Loucy (cell line): ENCODE data around the gene ZNF747.

Experiments
- H2AFZ ChIP-seq: fragments of 200-600 bp; sonication (generic); 2 replicates; pipeline ENCODE4 v1.6.0; 2016; ENCODE audit warnings: antibody characterized with exemption, mild to moderate bottlenecking, low read length, moderate library complexity
- H3F3A ChIP-seq: fragments of 200-600 bp; 2 replicates; pipeline ENCODE4 v1.6.0; 2016; ENCODE audit warnings: antibody characterized with exemption, low read depth, mild to moderate bottlenecking
- H3K27me3 ChIP-seq: fragments of 200-600 bp; sonication (generic); 2 replicates; pipeline ENCODE4 v1.6.1; 2014; ENCODE audit warnings: low read length, mild to moderate bottlenecking; ENCODE audit not compliant: insufficient read depth, poor library complexity, severe bottlenecking
- H3K36me3 ChIP-seq: fragments of 200-600 bp; sonication (generic); 2 replicates; pipeline ENCODE4 v1.6.1; 2016; ENCODE audit warnings: low read length; ENCODE audit not compliant: insufficient read depth
- H3K4me1 ChIP-seq: fragments of 200-600 bp; sonication (generic); 2 replicates; pipeline ENCODE4 v1.5.1; 2014; ENCODE audit warnings: low read length, mild to moderate bottlenecking; ENCODE audit not compliant: insufficient read depth, poor library complexity, severe bottlenecking
- H3K4me2 ChIP-seq: fragments of 200-600 bp; sonication (generic); 2 replicates; pipeline ENCODE4 v1.6.0; 2014; ENCODE audit warnings: antibody characterized with exemption, low read length, low read depth, mild to moderate bottlenecking; ENCODE audit not compliant: poor library complexity, severe bottlenecking
- H3K4me3 ChIP-seq: fragments of 200-600 bp; sonication (generic); 2 replicates; pipeline ENCODE4 v1.5.1; 2014; ENCODE audit warnings: low read length, mild to moderate bottlenecking, mixed read lengths; ENCODE audit not compliant: poor library complexity, severe bottlenecking
- H3K79me2 ChIP-seq: fragments of 200-600 bp; sonication (generic); 2 replicates; pipeline ENCODE4 v1.6.1; 2014; ENCODE audit warnings: low read length; ENCODE audit not compliant: insufficient read depth
- H3K9ac ChIP-seq: fragments of 200-600 bp; sonication (generic); 2 replicates; pipeline ENCODE4 v1.6.0; 2014; ENCODE audit warnings: mild to moderate bottlenecking, low read depth, low read length, moderate library complexity; ENCODE audit not compliant: poor library complexity, severe bottlenecking
- H3K9me2 ChIP-seq: fragments of 200-600 bp; sonication (generic); replicated peaks from 2 replicates; pipeline ENCODE4 v1.6.1; 2016; ENCODE audit warnings: low read depth, low read length, mixed read lengths
- H3K9me3 ChIP-seq: fragments of 200-600 bp; sonication (generic); 2 replicates; pipeline ENCODE4 v1.6.1; 2014; ENCODE audit warnings: mild to moderate bottlenecking, antibody characterized with exemption, low read length, low read depth; ENCODE audit not compliant: insufficient read depth
- H4K20me1 ChIP-seq: fragments of 200-600 bp; sonication (generic); 2 replicates; pipeline ENCODE4 v1.6.0; 2014; ENCODE audit warnings: antibody characterized with exemption, low read length, mild to moderate bottlenecking; ENCODE audit not compliant: insufficient read depth, poor library complexity, severe bottlenecking
- EZH2phosphoT487 ChIP-seq: fragments of 200-600 bp; IDR thresholded peaks from 2 replicates; pipeline ENCODE4 v1.6.1; 2018; ENCODE audit warnings: antibody characterized with exemption, mild to moderate bottlenecking, moderate library complexity, borderline replicate concordance
- TF ChIP-seq, protein P1 (sequence below): fragments of 200-600 bp; sonication (generic); conservative IDR thresholded peaks from 2 replicates; pipeline ENCODE4 v1.5.1; 2014; ENCODE audit warnings: mild to moderate bottlenecking, antibody characterized with exemption, low read length

The ZNF747 gene

DNA sequence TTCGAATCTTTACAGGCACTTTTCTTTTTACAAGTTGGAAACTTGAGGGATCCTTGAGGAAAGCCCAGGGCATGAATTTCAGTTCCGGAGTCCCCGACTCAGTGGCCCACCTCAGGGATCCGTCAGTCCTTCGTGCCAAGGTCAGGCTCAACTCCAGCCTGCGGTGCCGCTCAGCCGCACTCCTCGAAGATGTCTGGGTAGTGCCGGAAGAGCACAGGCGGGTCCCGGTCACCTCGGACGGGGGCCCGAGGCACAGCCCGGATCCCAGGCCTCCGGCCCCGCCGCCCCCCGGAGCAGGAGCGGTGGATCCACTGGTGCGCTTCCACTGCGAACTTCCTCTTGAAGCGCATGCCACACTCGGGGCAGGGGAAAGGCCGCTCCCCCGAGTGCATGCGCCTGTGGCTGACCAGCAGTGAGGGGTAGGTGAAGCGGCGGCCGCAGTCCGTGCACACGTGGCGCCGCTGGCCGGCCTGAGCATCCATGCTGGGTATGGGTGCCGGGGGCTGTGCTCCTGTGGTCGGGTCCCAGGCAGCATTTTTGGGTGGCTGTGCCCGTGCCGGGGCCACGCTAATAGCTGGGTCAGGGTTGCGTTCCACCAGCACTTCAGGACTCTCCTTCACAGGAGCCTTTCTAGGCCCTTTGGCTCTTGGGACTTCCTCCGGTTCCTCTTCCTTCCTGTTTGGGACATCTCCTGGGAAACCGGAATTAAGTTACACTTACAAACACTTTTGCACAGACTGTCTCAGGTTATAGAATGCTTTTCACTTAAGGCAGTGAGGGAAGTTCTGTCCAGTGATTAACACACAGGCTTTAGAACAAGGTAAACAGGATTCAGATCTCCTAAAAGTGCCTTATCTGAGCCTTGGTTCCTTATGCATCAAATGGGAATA lies 35.3 kb upstream of the ZNF747 start:
- no peak for TF ChIP-seq EZH2phosphoT487
- TF ChIP-seq, protein P1, sequence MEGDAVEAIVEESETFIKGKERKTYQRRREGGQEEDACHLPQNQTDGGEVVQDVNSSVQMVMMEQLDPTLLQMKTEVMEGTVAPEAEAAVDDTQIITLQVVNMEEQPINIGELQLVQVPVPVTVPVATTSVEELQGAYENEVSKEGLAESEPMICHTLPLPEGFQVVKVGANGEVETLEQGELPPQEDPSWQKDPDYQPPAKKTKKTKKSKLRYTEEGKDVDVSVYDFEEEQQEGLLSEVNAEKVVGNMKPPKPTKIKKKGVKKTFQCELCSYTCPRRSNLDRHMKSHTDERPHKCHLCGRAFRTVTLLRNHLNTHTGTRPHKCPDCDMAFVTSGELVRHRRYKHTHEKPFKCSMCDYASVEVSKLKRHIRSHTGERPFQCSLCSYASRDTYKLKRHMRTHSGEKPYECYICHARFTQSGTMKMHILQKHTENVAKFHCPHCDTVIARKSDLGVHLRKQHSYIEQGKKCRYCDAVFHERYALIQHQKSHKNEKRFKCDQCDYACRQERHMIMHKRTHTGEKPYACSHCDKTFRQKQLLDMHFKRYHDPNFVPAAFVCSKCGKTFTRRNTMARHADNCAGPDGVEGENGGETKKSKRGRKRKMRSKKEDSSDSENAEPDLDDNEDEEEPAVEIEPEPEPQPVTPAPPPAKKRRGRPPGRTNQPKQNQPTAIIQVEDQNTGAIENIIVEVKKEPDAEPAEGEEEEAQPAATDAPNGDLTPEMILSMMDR: no peak
- H3K9me3 ChIP-seq: no peaks in the 10 kb centered on the region
- no peaks in the 10 kb centered on the region for H3K27me3 ChIP-seq
- H2AFZ ChIP-seq: no peak overlapping the region
- H3F3A ChIP-seq: no peaks in the 10 kb centered on the region
- H3K79me2 ChIP-seq: peaks cover 22% of the 10 kb centered on the region
- peak overlapping the region; percentile 96 for H3K4me3 ChIP-seq
- no peaks in the 10 kb centered on the region for H4K20me1 ChIP-seq
- peaks cover 29% of the 10 kb centered on the region for H3K4me1 ChIP-seq
- H3K36me3 ChIP-seq: no peaks in the 10 kb centered on the region
- peak overlapping the region; percentile 93 for H3K9ac ChIP-seq
- no peaks in the 10 kb centered on the region for H3K9me2 ChIP-seq
- H3K4me2 ChIP-seq: peak overlapping the region; percentile 91

DNA sequence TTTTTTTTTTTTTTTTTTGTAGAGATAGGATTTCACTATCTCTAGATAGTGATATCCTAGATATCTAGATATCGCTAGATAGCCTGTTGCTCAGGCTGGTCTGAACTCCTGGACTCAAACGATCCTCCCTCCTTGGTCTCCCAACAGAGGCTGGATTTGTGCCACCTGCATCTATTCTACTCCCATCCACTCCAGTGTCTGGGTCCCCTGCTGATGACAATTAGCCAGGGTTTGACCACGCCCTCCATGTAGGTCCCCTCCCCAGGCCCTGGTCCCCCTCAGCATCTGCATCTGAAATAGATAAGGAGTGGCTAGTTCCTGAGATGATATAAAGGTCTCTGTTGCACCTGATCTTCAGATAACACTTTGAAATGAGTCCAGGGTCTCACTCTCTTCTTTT lies 34.6 kb upstream of the ZNF747 start:
- H3K27me3 ChIP-seq: no peaks in the 10 kb centered on the region
- no peaks in the 10 kb centered on the region for H3K9me3 ChIP-seq
- no peaks in the 10 kb centered on the region for H3K36me3 ChIP-seq
- TF ChIP-seq, protein P1: no peak
- TF ChIP-seq EZH2phosphoT487: no peak
- no peak overlapping the region for H3K9ac ChIP-seq
- no peak overlapping the region for H3K4me3 ChIP-seq
- H3K4me2 ChIP-seq: no peak overlapping the region
- H3K79me2 ChIP-seq: peaks cover 22% of the 10 kb centered on the region
- no peaks in the 10 kb centered on the region for H3F3A ChIP-seq
- H2AFZ ChIP-seq: no peak overlapping the region
- H3K4me1 ChIP-seq: peaks cover 29% of the 10 kb centered on the region
- no peaks in the 10 kb centered on the region for H4K20me1 ChIP-seq
- no peaks in the 10 kb centered on the region for H3K9me2 ChIP-seq

DNA sequence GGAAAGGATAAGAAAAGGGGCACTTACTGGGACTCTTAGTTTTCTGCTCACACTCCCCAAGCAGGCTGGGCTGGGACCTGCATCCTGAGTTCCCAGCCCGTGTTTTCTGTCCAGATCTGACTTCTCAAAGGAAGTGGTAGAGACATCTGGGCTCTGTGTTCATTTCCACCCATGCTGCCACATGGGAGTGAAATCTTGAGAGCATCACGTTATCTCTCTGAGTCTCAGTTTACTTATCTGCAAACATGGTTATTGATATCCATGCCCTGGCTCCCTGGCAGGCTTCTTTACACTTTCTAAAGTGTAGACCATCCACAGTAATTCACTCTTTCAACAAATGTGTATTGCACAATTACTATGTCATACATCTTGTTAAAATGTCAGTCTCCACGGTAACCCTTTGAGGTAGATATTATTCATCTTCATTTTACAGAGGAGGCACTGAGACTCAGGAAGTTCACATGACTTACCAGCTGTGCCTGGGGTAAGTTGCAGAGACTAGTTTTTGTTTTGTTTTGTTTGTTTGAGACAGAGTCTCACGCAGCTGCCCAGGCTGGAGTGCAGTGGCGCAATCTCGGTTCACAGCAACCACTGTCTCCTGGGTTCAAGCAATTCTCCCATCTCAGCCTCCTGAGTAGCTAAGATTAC lies 33.5 kb upstream of the ZNF747 start:
- no peak overlapping the region for H2AFZ ChIP-seq
- no peaks in the 10 kb centered on the region for H3K36me3 ChIP-seq
- TF ChIP-seq EZH2phosphoT487: no peak
- TF ChIP-seq, protein P1: no peak
- H3K9me3 ChIP-seq: no peaks in the 10 kb centered on the region
- H3K4me3 ChIP-seq: peak overlapping the region; percentile 9
- H3F3A ChIP-seq: no peaks in the 10 kb centered on the region
- H3K9ac ChIP-seq: no peak overlapping the region
- H3K4me1 ChIP-seq: peaks cover 25% of the 10 kb centered on the region
- H3K27me3 ChIP-seq: no peaks in the 10 kb centered on the region
- no peaks in the 10 kb centered on the region for H3K9me2 ChIP-seq
- H3K4me2 ChIP-seq: peak overlapping the region; percentile 19
- H4K20me1 ChIP-seq: no peaks in the 10 kb centered on the region
- peaks cover 18% of the 10 kb centered on the region for H3K79me2 ChIP-seq
